Measurements from ENCODE around the gene BANF1.

BANF1 gene

GRCh38 chr11:66042996-66043906 lies 40.9 kb downstream of the BANF1 start:
- in situ Hi-C loops (cut with MboI; ENCODE audit: low sequenced_read_pairs, unreplicated experiment) = no loop called here
- DNase-seq (ENCODE audit: low spot score) = peak; percentile 18
- TF ChIP-seq CTCF (IDR thresholded peaks at IDR 0.05; ENCODE audit: borderline replicate concordance, control extremely low read depth, extremely low read depth, insufficient read depth, missing control alignments) = no peak

- DNase-seq (ENCODE audit: low spot score) = no peak
- no peak for TF ChIP-seq CTCF (IDR thresholded peaks at IDR 0.05; ENCODE audit: borderline replicate concordance, control extremely low read depth, extremely low read depth, insufficient read depth, missing control alignments)
- in situ Hi-C loops (cut with MboI; ENCODE audit: low sequenced_read_pairs, unreplicated experiment) = no loop called here
Measured at GRCh38 chr11:66044757-66045156, 42.5 kb downstream of the BANF1 start.

- TF ChIP-seq CTCF (IDR thresholded peaks at IDR 0.05; ENCODE audit: borderline replicate concordance, control extremely low read depth, extremely low read depth, insufficient read depth, missing control alignments) = peak; percentile 97
- peak; percentile 92 for DNase-seq (ENCODE audit: low spot score)
- in situ Hi-C loops (cut with MboI; ENCODE audit: low sequenced_read_pairs, unreplicated experiment) = no loop called here
Measured at GRCh38 chr11:66045177-66045639, 42.9 kb downstream of the BANF1 start.

GRCh38 chr11:66046901-66047300 lies 44.6 kb downstream of the BANF1 start:
- no peak for TF ChIP-seq CTCF (IDR thresholded peaks at IDR 0.05; ENCODE audit: borderline replicate concordance, control extremely low read depth, extremely low read depth, insufficient read depth, missing control alignments)
- no peak for DNase-seq (ENCODE audit: low spot score)

GRCh38 chr11:66047541-66048365 lies 45.5 kb downstream of the BANF1 start:
- in situ Hi-C loops (cut with MboI; ENCODE audit: low sequenced_read_pairs, unreplicated experiment) = no loop called here
- no peak for TF ChIP-seq CTCF (IDR thresholded peaks at IDR 0.05; ENCODE audit: borderline replicate concordance, control extremely low read depth, extremely low read depth, insufficient read depth, missing control alignments)
- no peak for DNase-seq (ENCODE audit: low spot score)

More at GRCh38 chr11:66046901-66047300, 44.6 kb downstream of the BANF1 start:
- in situ Hi-C loops (cut with MboI; ENCODE audit: low sequenced_read_pairs, unreplicated experiment) = no loop called here

GRCh38 chr11:66048547-66049323 lies 46.4 kb downstream of the BANF1 start, which contains the start of gene GAL3ST3:
Gene GAL3ST3 (minus strand): TSS chr11:66049161. CDS start chr11:66045415, 3,746 bp downstream.
- no peak for DNase-seq (ENCODE audit: low spot score)
- in situ Hi-C loops (cut with MboI; ENCODE audit: low sequenced_read_pairs, unreplicated experiment) = no loop called here

More at GRCh38 chr11:66048547-66049323, 46.4 kb downstream of the BANF1 start, which contains the start of gene GAL3ST3:
- TF ChIP-seq CTCF (IDR thresholded peaks at IDR 0.05; ENCODE audit: borderline replicate concordance, control extremely low read depth, extremely low read depth, insufficient read depth, missing control alignments) = no peak

Measured in GM13976 (cell line).